Stimulated activated CD8-positive, alpha-beta memory T cell treated with anti-CD3 and anti-CD28 coated beads, Interleukin-12 subunit alpha, Interleukin-12 subunit beta, amount 100 ng/mL, for 1 hour (primary cell): ENCODE data around the gene KCNJ5.

Experiments
- DNase-seq: peaks from one replicate; pipeline ENCODE4 v3.0.0-alpha.2; 2020; ENCODE audit warnings: low read depth

KCNJ5 gene

DNA sequence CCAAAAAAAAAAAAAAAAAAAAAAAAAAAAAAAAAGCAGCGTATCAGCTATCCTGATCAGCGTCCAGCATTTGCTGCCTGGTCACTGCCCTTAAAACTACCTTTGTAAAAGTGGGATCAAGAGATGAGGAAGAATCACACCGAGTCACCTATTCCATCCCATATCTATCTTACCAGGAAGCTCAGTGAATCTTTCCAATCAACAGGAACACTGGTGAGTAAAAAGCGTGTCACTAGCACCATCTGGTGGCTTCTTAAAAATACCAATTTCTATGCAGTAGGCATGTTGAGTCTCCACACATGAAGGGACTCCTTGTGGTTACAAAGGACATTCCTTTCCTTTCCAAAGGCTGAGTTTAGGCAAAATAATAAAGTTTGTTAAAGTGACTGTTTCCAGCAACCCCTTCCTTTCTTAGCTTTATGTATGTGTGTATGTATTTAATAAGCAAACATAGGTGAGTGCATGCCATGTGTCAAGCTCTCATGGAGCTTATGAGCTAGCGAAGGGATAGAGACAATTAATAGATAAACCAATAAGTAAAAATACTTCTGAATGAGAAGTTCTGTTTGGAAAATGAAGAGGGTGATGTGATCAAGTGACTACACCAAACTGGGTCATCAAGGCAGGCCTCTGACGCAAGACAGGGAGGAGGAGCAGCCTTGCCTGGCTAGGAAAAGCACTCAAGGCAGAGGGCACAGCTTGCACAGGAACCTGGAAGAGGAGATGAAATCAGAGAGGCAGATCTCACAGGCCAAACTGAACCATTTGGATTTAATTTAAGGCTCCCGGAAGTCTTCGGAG, 65.4 kb downstream of the KCNJ5 start:
- DNase-seq, result no peak

DNA sequence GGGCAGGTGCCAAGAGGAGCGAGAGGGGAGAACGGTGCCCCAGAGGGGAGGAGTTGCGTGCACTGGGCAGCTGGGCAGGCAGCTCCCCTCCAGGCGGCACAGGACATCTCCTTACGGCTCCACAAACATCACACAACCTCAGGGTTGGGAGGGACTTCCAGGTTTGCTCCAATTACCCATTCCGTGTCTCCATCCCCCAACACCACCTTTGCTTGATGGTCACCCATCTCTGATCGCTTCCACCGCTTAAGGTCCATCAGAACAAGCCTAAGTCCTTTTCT, 66.0 kb downstream of the KCNJ5 start:
- no peak for DNase-seq

DNA sequence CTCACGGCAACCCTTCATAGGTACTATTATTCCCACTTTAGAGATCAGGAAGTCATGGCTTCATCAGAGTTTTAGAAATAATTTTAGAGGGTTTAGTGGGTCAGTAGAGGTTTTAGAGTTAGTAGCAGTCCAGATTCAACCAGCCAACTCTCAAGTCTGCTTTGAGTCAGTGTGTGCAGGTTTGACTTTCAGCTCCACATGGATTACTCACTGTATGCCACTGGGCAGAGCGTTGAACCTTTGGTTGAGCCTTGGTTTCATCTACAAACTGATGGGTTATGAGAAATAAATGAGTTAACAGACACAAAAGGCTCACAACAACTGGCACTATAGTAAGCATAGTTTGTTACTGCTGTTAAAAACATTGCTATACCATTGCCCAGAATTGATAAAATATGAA, 70.5 kb downstream of the KCNJ5 start:
- no peak for DNase-seq

DNA sequence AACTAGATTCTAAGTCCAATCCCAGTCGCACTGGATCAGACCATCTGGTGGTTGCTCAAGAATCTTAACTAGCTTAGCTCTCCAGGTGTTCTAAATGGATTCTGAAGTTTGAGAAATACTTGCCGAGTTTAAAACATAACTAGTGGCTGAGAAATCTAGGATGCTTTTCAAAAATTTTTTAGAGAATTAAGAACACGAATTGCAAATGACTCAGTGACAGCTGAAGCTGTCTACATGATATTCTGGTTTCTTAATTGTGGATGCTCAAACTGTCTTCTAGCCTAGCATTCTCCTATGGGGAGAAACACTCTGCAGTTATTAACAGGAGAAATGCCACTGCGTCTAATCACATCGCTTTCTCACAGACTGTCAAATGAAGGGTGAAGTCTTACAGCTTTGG, 71.7 kb downstream of the KCNJ5 start:
- DNase-seq, result no peak

DNA sequence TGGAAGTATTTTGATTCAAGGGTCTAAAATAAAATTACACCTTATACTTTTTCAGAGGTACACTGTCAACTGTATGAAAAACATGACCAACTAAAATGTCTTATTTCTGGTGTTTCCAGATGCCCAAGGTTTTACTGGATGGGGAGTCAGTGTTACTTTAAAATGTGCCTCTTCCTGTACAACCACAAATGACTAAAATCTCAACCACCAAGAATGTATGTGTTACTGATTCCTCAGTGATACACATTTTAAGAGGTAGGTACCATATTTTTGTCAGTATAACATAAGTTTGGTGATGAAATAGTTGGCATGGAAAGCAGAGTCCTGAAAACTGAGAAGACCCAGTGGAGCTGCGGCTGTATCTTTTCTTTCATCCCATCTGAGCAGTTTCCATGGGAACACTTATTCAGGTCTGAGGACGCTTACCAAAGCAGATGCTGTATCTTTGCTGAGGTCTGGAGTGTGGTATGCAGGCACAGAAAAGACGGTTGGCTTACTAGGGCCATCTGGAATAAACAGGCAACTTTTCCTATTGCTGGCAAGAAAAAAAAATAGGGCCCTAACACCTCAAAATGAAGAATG, 72.7 kb downstream of the KCNJ5 start:
- DNase-seq, result no peak

DNA sequence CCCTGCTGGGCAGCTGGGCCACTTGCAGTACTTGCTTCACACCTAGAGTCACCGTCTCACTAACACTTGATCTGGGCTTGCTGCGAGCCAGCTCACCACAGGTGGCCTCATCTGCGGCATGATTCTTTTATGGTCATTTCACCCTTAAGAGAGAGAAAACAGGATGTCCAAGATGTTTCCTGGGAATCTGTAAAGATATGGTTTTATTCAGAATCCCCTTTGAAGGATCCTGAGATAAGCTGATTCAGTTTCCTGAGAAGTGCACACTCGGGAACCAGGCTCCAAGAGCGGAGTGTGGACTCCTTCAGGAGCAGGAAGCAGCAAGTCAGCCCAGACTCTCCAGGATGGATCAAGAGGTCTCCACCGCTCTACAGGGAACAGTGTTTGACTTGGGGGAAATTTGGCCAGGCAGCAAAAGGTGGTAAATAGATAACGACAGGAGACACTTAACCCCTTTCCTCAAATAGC, 73.3 kb downstream of the KCNJ5 start:
- DNase-seq, result no peak

DNA sequence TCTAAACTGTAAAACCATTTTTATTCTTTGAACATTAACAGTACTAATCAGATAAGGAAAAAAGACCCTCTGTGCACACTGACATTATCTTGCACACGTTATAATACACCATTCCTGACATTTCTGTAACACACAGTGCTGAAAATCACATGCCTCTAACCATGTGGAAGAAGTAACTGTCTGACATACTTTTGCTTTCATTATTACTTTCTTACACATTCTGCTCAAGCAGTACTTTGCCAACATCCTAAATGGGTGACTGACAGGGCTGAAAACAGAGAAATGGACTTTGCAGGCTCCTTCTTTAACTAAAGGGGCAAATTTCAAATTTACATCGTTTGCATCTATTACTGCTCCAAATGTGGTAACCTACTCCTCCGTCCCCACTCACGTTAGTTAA, 74.3 kb downstream of the KCNJ5 start:
- no peak for DNase-seq

DNA sequence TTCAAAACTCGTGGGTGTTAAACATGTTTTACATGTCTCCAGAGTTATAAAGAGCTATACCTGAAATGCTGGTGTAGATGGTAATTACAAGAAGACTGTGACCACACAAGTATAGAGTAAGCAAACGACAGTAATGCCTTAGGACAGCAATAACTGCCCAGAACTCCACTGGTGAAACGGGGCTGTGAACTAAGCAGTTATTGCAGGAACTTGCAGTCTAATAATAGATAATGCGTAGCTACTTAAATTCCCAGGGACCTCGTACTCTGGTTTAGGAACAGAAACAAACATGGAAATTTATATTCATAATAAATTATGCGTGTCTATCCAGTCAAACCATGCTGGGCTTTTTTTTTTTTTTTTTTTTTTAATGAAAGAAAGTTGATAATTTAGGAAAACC, 76.4 kb downstream of the KCNJ5 start:
- DNase-seq, result no peak

DNA sequence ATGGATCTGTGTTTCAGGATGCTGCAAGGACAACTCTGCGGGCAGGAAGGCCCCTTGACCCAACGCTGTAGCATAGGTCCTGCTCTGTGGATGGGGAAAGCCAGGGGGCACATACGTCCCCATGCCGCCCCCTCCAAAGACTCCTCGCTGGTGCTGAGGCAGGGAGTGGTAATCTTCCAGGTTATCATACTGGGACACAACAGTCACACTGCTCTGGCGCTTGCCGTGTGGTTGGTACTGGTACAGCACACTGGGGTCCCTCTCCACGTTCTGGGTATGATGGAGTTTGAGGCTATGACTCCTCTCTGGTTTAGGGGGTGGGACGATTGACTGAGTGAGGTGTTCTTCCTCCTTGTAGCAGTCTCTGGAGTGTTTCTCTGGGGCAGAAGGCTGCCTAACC, 77.8 kb downstream of the KCNJ5 start:
- DNase-seq, result no peak
